Nephron (organoid): ENCODE results near the gene NOB1.

Experiments used
- H3K27ac Mint-ChIP-seq, 3 experiments: 2 replicates each; pipeline ENCODE4 v1.8.0; 2020; ENCODE audit warnings: mixed read lengths in 3 of 3, mild to moderate bottlenecking in 2 of 3, moderate library complexity in 1 of 3
- H3K27me3 Mint-ChIP-seq: 2 replicates; pipeline ENCODE4 v1.8.0; 2021; ENCODE audit warnings: low read depth, mild to moderate bottlenecking, moderate library complexity, mixed read lengths
- H3K36me3 Mint-ChIP-seq: 2 replicates; pipeline ENCODE4 v1.8.0; 2020; ENCODE audit warnings: low read depth, mixed read lengths
- H3K4me1 Mint-ChIP-seq: 2 replicates; pipeline ENCODE4 v1.8.0; 2020; ENCODE audit warnings: mixed read lengths
- H3K4me3 Mint-ChIP-seq, 3 experiments: 2 replicates each; pipeline ENCODE4 v1.8.0; 2020; ENCODE audit warnings: mild to moderate bottlenecking in 3 of 3, mixed read lengths in 3 of 3, moderate library complexity in 2 of 3
- H3K9me3 Mint-ChIP-seq: 2 replicates; pipeline ENCODE4 v1.8.0; 2020; ENCODE audit warnings: mixed read lengths
- CTCF ChIP-seq, 3 experiments: fragments of 200-600 bp; sonication (generic); IDR thresholded peaks; one replicate each; pipeline ENCODE4 v1.5.0; 2021; ENCODE audit warnings: antibody characterized with exemption in 3 of 3; ENCODE audit not compliant: unreplicated experiment in 3 of 3

Gene NOB1

GRCh38 chr16:69779724-69780123 is 25.0 kb upstream of the NOB1 start:
- H3K4me1 Mint-ChIP-seq: no peaks in the 10 kb centered on the region
- no peaks in the 10 kb centered on the region for H3K27me3 Mint-ChIP-seq
- H3K9me3 Mint-ChIP-seq: peaks cover 6% of the 10 kb centered on the region
- no peak overlapping the region for H3K27ac Mint-ChIP-seq
- H3K4me3 Mint-ChIP-seq: no peak overlapping the region
- TF ChIP-seq CTCF (IDR thresholded peaks at IDR 0.05; ENCODE audit: unreplicated experiment in 3 of 3): no peak
- H3K36me3 Mint-ChIP-seq: peaks cover 19% of the 10 kb centered on the region

- H3K36me3 Mint-ChIP-seq: peaks cover 13% of the 10 kb centered on the region
- no peak for TF ChIP-seq CTCF (IDR thresholded peaks at IDR 0.05; ENCODE audit: unreplicated experiment in 3 of 3)
- no peak overlapping the region for H3K4me3 Mint-ChIP-seq
- H3K27me3 Mint-ChIP-seq: no peaks in the 10 kb centered on the region
- peaks cover 6% of the 10 kb centered on the region for H3K9me3 Mint-ChIP-seq
- no peak overlapping the region for H3K27ac Mint-ChIP-seq
- peaks cover 6% of the 10 kb centered on the region for H3K4me1 Mint-ChIP-seq
Observed at GRCh38 chr16:69775563-69775962, 20.8 kb upstream of the NOB1 start.

- Mint-ChIP-seq H3K4me3 (no peak overlapping the region), H3K27ac (no peak overlapping the region), H3K9me3 (peaks cover 6% of the 10 kb centered on the region), H3K27me3 (no peaks in the 10 kb centered on the region), H3K36me3 (peaks cover 13% of the 10 kb centered on the region), H3K4me1 (peaks cover 11% of the 10 kb centered on the region)
- TF ChIP-seq CTCF (IDR thresholded peaks at IDR 0.05; ENCODE audit: unreplicated experiment in 3 of 3): no peak
Observed at GRCh38 chr16:69773260-69773947, 18.7 kb upstream of the NOB1 start.

- peaks cover 6% of the 10 kb centered on the region for H3K9me3 Mint-ChIP-seq
- no peak overlapping the region for H3K4me3 Mint-ChIP-seq
- no peaks in the 10 kb centered on the region for H3K27me3 Mint-ChIP-seq
- peaks cover 11% of the 10 kb centered on the region for H3K4me1 Mint-ChIP-seq
- no peak for TF ChIP-seq CTCF (IDR thresholded peaks at IDR 0.05; ENCODE audit: unreplicated experiment in 3 of 3)
- H3K27ac Mint-ChIP-seq: no peak overlapping the region
- peaks cover 10% of the 10 kb centered on the region for H3K36me3 Mint-ChIP-seq
Observed at GRCh38 chr16:69771651-69771967, 16.9 kb upstream of the NOB1 start.

GRCh38 chr16:69769404-69769803 is 14.7 kb upstream of the NOB1 start:
- Mint-ChIP-seq H3K27ac (no peak overlapping the region), H3K9me3 (no peaks in the 10 kb centered on the region), H3K27me3 (no peaks in the 10 kb centered on the region), H3K4me3 (no peak overlapping the region), H3K36me3 (peaks cover 8% of the 10 kb centered on the region), H3K4me1 (peaks cover 11% of the 10 kb centered on the region)
- TF ChIP-seq CTCF (IDR thresholded peaks at IDR 0.05; ENCODE audit: unreplicated experiment in 3 of 3): no peak

- no peak overlapping the region for H3K4me3 Mint-ChIP-seq
- no peaks in the 10 kb centered on the region for H3K9me3 Mint-ChIP-seq
- H3K4me1 Mint-ChIP-seq: peaks cover 13% of the 10 kb centered on the region
- no peak overlapping the region for H3K27ac Mint-ChIP-seq
- no peak for TF ChIP-seq CTCF (IDR thresholded peaks at IDR 0.05; ENCODE audit: unreplicated experiment in 3 of 3)
- no peaks in the 10 kb centered on the region for H3K27me3 Mint-ChIP-seq
- peaks cover 8% of the 10 kb centered on the region for H3K36me3 Mint-ChIP-seq
Observed at GRCh38 chr16:69768666-69769065, 13.9 kb upstream of the NOB1 start.
